IMR-90 (cell line): Measurements from ENCODE around the gene MRPL20. TPM values are rescaled to one million over a fixed set of nuclear protein-coding genes. Genes with fewer than 3 reads are reported as not detected.

Experiments
- ATAC-seq: fragments of 200-7000 bp; cut with Tn5 transposase; 2 replicates; pipeline ENCODE4 v1.9.1; 2020; ENCODE audit warnings: low read depth, mild to moderate bottlenecking, moderate library complexity
- BruUV-seq: library from RNA; stranded (reverse); fragments of 400-500 nt; replicated peaks from 2 replicates; lab custom pipeline; 2021; lab: Mats Ljungman, UMichigan
- CTCF ChIA-PET: fragments of 300-600 bp; formaldehyde crosslinking; extraction: SDS; loops from one replicate; lab custom pipeline; 2021; ENCODE audit warnings: antibody characterized with exemption; lab: Yijun Ruan, JAX
- POLR2A ChIA-PET: fragments of 300-600 bp; sonication (Branson Sonifier 250); formaldehyde crosslinking; loops from one replicate; lab custom pipeline; 2022; ENCODE audit warnings: antibody characterized with exemption; ENCODE audit not compliant: unreplicated experiment; lab: Charles Lee
- DNase-seq: peaks from one replicate; pipeline ENCODE4 v3.0.0; 2013
- H2AFZ ChIP-seq: replicated peaks from 2 replicates; pipeline ENCODE3; 2013; ENCODE audit warnings: low read length, mild to moderate bottlenecking; ENCODE audit not compliant: poor library complexity
- H2AK5ac ChIP-seq: 2 replicates; pipeline ENCODE4 v1.6.1; 2013; ENCODE audit warnings: low read depth, low read length, inconsistent platforms
- H2AK9ac ChIP-seq: replicated peaks from 2 replicates; pipeline ENCODE3; 2013; ENCODE audit warnings: mild to moderate bottlenecking, low read depth, low read length, moderate library complexity; ENCODE audit not compliant: poor library complexity
- H2BK120ac ChIP-seq: 2 replicates; pipeline ENCODE4 v1.6.1; 2013; ENCODE audit warnings: low read depth, low read length, inconsistent platforms
- H2BK15ac ChIP-seq: 3 replicates; pipeline ENCODE4 v1.6.1; 2013; ENCODE audit warnings: low read depth, low read length, inconsistent platforms
- H2BK20ac ChIP-seq: 2 replicates; pipeline ENCODE4 v1.6.1; 2013; ENCODE audit warnings: low read depth, mild to moderate bottlenecking, inconsistent platforms, low read length, moderate library complexity
- H2BK5ac ChIP-seq: 2 replicates; pipeline ENCODE4 v1.6.1; 2013; ENCODE audit warnings: mild to moderate bottlenecking, low read depth, low read length, inconsistent platforms; ENCODE audit not compliant: poor library complexity, severe bottlenecking
- H3K14ac ChIP-seq: replicated peaks from 2 replicates; pipeline ENCODE4 v1.6.1; 2013; ENCODE audit warnings: low read depth, low read length, inconsistent platforms
- H3K18ac ChIP-seq: 2 replicates; pipeline ENCODE4 v1.6.1; 2013; ENCODE audit warnings: low read depth, low read length, control low read depth
- H3K23ac ChIP-seq: 2 replicates; pipeline ENCODE4 v1.6.1; 2013; ENCODE audit warnings: low read depth, low read length, inconsistent platforms
- H3K27ac ChIP-seq: 2 replicates; pipeline ENCODE4 v1.5.1; 2013; ENCODE audit warnings: mild to moderate bottlenecking, control low read depth, low read length; ENCODE audit not compliant: insufficient read depth
- H3K27me3 ChIP-seq: 2 replicates; pipeline ENCODE4 v1.6.1; 2013; ENCODE audit warnings: low read length; ENCODE audit not compliant: control insufficient read depth, insufficient read depth
- H3K36me3 ChIP-seq: 2 replicates; pipeline ENCODE4 v1.6.1; 2013; ENCODE audit warnings: low read length, mixed read lengths; ENCODE audit not compliant: control insufficient read depth, insufficient read depth
- H3K4ac ChIP-seq: 2 replicates; pipeline ENCODE4 v1.6.1; 2013; ENCODE audit warnings: low read depth, low read length, inconsistent platforms
- H3K4me1 ChIP-seq: 2 replicates; pipeline ENCODE4 v1.6.1; 2013; ENCODE audit warnings: low read length, mixed read lengths; ENCODE audit not compliant: control insufficient read depth, insufficient read depth
- H3K4me2 ChIP-seq: 2 replicates; pipeline ENCODE4 v1.6.1; 2013; ENCODE audit warnings: low read depth, mild to moderate bottlenecking, control low read depth, low read length, moderate library complexity
- H3K4me3 ChIP-seq: 2 replicates; pipeline ENCODE4 v1.5.1; 2013; ENCODE audit warnings: low read depth, mild to moderate bottlenecking, control low read depth, low read length, moderate library complexity; ENCODE audit not compliant: insufficient read depth
- H3K56ac ChIP-seq: 2 replicates; pipeline ENCODE4 v1.6.1; 2013; ENCODE audit warnings: low read length, inconsistent platforms; ENCODE audit not compliant: insufficient read depth; ENCODE audit errors: extremely low read depth
- H3K79me1 ChIP-seq, 2 experiments: 2 replicates each; pipeline ENCODE4 v1.6.1; 2013; ENCODE audit warnings: low read length in 2 of 2, inconsistent platforms in 1 of 2, low read depth in 1 of 2
- H3K9ac ChIP-seq: 2 replicates; pipeline ENCODE4 v1.6.1; 2013; ENCODE audit warnings: low read depth, low read length, control low read depth
- H3K9me1 ChIP-seq: 2 replicates; pipeline ENCODE4 v1.6.1; 2013; ENCODE audit warnings: low read length, inconsistent platforms; ENCODE audit not compliant: insufficient read depth
- H3K9me3 ChIP-seq: 2 replicates; pipeline ENCODE4 v1.6.1; 2013; ENCODE audit warnings: low read length; ENCODE audit not compliant: control insufficient read depth, insufficient read depth
- H4K20me1 ChIP-seq: 2 replicates; pipeline ENCODE4 v1.6.1; 2013; ENCODE audit warnings: low read length, inconsistent platforms; ENCODE audit not compliant: insufficient read depth
- H4K5ac ChIP-seq: 2 replicates; pipeline ENCODE4 v1.6.1; 2013; ENCODE audit warnings: mild to moderate bottlenecking, low read depth, low read length, control low read depth
- H4K8ac ChIP-seq, 2 experiments: 2 replicates each; pipeline ENCODE4 v1.6.1; 2013; ENCODE audit warnings: low read depth in 2 of 2, low read length in 2 of 2, control low read depth in 1 of 2, inconsistent platforms in 1 of 2
- H4K91ac ChIP-seq: 2 replicates; pipeline ENCODE4 v1.6.1; 2013; ENCODE audit warnings: low read depth, low read length, inconsistent platforms; ENCODE audit not compliant: insufficient read depth
- BHLHE40 ChIP-seq: fragments of 150-350 bp; IDR thresholded peaks from 2 replicates; pipeline ENCODE4 v1.6.1; 2016; ENCODE audit warnings: mild to moderate bottlenecking, low read depth, low read length
- CHD1 ChIP-seq: IDR thresholded peaks from 2 replicates; pipeline ENCODE4 v1.6.1; 2012; ENCODE audit warnings: low read depth, low read length, improper control_type of control experiment
- FOS ChIP-seq: fragments of 150-350 bp; IDR thresholded peaks from 2 replicates; pipeline ENCODE4 v1.6.1; 2016; ENCODE audit warnings: low read depth, low read length
- MXI1 ChIP-seq: IDR thresholded peaks from 2 replicates; pipeline ENCODE4 v1.6.1; 2012; ENCODE audit warnings: low read depth, mild to moderate bottlenecking, low read length, moderate library complexity, borderline replicate concordance
- NFE2L2 ChIP-seq: fragments of 150-350 bp; IDR thresholded peaks from 2 replicates; pipeline ENCODE4 v1.6.1; 2016; ENCODE audit warnings: low read depth, mild to moderate bottlenecking, low read length
- POLR2A ChIP-seq: IDR thresholded peaks from 2 replicates; pipeline ENCODE4 v1.6.1; 2012; ENCODE audit warnings: mild to moderate bottlenecking, low read depth, low read length
- RAD21 ChIP-seq: IDR thresholded peaks from 2 replicates; pipeline ENCODE4 v1.6.1; 2012; ENCODE audit warnings: low read length, improper control_type of control experiment
- RCOR1 ChIP-seq: IDR thresholded peaks from 2 replicates; pipeline ENCODE4 v1.6.1; 2012; ENCODE audit warnings: mild to moderate bottlenecking, low read length, improper control_type of control experiment; ENCODE audit not compliant: insufficient replicate concordance
- RFX5 ChIP-seq: IDR thresholded peaks from 2 replicates; pipeline ENCODE4 v1.8.0; 2012; ENCODE audit warnings: low read depth, mild to moderate bottlenecking, low read length, moderate library complexity
- SMC3 ChIP-seq: fragments of 150-350 bp; IDR thresholded peaks from 2 replicates; pipeline ENCODE4 v1.6.1; 2016; ENCODE audit warnings: low read depth, mild to moderate bottlenecking, antibody characterized with exemption, low read length, moderate library complexity
- WGBS, 2 experiments: methylation state at CpG; one replicate each; pipeline versions ENCODE4 v1.1.5 to v1.1.7; 2013; ENCODE audit warnings: missing lambda C conversion rate in 2 of 2; ENCODE audit not compliant: insufficient read length in 1 of 2; ENCODE audit errors: extremely low coverage in 2 of 2; 5-methylcytosine and 5-hydroxymethylcytosine counted together
- dilution Hi-C: fragments of 300-500 bp; cut with HindIII; formaldehyde crosslinking; loops from one replicate; pipeline ENCODE4 v1.14.3; 2018; ENCODE audit warnings: low sequenced_read_pairs; ENCODE audit not compliant: unreplicated experiment
- in situ Hi-C: fragments of 300-500 bp; cut with MboI; formaldehyde crosslinking; loops from 3 replicates; pipeline ENCODE4 v1.14.3; 2019; ENCODE audit warnings: low sequenced_read_pairs, inconsistent platforms, mixed read lengths
- intact Hi-C: fragments of 100-400 bp; cut with micrococcal nuclease; formaldehyde crosslinking; loops from 2 replicates; pipeline ENCODE4 v1.10.0; 2022
- polyA plus RNA-seq, 3 experiments: library from polyadenylated mRNA; depleted of rRNA; stranded (reverse); fragments of >200 nt; gene quantifications; 2 replicates each; pipeline ENCODE4 v1.2.3, GENCODE V29; 2012; ENCODE audit warnings: low replicate concordance in 1 of 3
- total RNA-seq: library from RNA; depleted of rRNA; stranded (reverse); fragments of >200 nt; gene quantifications from 2 replicates; pipeline ENCODE4 v1.2.3, GENCODE V29; 2012
- TF ChIP-seq, protein P1 (sequence below): conservative IDR thresholded peaks from 2 replicates; pipeline ENCODE4 v1.5.1; 2012; ENCODE audit warnings: mild to moderate bottlenecking, low read depth, low read length, improper control_type of control experiment

The MRPL20 gene
- total and polyA plus RNA-seq, 2 of the 4 experiments (the other 2 are of a cell fraction) = 141 to 157 TPM

DNA sequence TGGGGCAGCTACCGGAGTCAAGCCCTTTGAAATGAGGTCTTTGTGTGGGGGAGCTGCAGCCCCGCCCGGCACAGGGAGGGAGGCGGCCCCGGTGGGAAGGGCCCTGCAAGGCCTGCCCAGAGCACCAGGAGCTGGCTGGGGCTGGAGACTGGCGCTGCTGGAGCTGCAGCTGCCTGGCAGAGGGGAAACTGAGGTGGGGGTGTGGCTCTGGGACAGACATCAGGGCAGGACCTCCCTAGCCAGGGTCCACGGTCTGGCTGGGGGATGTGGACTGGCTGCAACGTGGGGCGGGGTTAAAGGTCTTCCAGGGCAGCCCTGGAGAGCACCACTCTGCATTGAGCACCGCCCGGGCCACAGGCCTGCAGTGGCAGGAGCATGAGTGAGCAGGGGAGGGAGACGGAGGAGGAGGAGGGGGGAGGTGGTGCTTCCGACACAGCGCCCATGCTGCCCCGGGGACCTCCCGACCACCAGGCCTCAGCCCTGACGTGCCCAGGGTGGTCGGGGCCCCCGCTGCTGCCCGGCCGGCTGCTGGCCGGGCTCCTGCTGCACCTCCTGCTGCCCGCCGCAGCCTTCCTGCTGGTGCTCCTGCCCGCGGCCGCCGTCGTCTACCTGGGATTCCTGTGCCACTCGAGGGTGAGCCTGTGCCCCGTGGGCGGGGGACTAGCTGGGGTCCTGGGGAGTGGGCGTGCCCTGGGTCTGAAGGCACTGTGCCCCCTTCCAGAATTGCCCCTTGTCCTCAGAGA lies 18.8 kb upstream of the MRPL20 start:
- dilution Hi-C loops (no loop called here), in situ Hi-C loops (no loop called here), intact Hi-C loops (no loop called here)
- Histone ChIP-seq H3K79me1 (no peaks in the 10 kb centered on the region), H3K14ac (no peak overlapping the region), H4K5ac (no peak overlapping the region), H3K56ac (no peak overlapping the region), H3K27ac (no peak overlapping the region), H3K18ac (no peak overlapping the region), H3K4me2 (no peak overlapping the region), H3K9me3 (no peaks in the 10 kb centered on the region), H3K4me3 (no peak overlapping the region), H2BK20ac (no peak overlapping the region), H3K27me3 (no peaks in the 10 kb centered on the region), H3K9ac (no peak overlapping the region), H3K23ac (no peak overlapping the region), H2AK5ac (no peak overlapping the region), H4K91ac (no peak overlapping the region), H2BK15ac (no peak overlapping the region), H2BK5ac (no peak overlapping the region), H2BK120ac (no peak overlapping the region), H3K36me3 (no peaks in the 10 kb centered on the region), H3K4ac (no peak overlapping the region), H4K8ac (no peak overlapping the region), H2AK9ac (peak overlapping the region; percentile 3), H4K20me1 (no peaks in the 10 kb centered on the region), H2AFZ (no peak overlapping the region), H3K4me1 (peaks cover 12% of the 10 kb centered on the region), H3K9me1 (no peaks in the 10 kb centered on the region)
- ChIA-PET CTCF (interaction anchor here (1.3 kb wide), 1 partner anchor 15 kb away, joined by 4 read pairs; no protein-coding TSS in a partner anchor), POLR2A (no interaction called here)
- no TSS peak for BruUV-seq
- DNase-seq (no peak), ATAC-seq (no peak)
- TF ChIP-seq RCOR1 (no peak), FOS (no peak), SMC3 (no peak), RFX5 (no peak), NFE2L2 (no peak), MXI1 (no peak), BHLHE40 (no peak), CHD1 (no peak), POLR2A (no peak), RAD21 (no peak)
- TF ChIP-seq, protein P1, sequence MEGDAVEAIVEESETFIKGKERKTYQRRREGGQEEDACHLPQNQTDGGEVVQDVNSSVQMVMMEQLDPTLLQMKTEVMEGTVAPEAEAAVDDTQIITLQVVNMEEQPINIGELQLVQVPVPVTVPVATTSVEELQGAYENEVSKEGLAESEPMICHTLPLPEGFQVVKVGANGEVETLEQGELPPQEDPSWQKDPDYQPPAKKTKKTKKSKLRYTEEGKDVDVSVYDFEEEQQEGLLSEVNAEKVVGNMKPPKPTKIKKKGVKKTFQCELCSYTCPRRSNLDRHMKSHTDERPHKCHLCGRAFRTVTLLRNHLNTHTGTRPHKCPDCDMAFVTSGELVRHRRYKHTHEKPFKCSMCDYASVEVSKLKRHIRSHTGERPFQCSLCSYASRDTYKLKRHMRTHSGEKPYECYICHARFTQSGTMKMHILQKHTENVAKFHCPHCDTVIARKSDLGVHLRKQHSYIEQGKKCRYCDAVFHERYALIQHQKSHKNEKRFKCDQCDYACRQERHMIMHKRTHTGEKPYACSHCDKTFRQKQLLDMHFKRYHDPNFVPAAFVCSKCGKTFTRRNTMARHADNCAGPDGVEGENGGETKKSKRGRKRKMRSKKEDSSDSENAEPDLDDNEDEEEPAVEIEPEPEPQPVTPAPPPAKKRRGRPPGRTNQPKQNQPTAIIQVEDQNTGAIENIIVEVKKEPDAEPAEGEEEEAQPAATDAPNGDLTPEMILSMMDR = no peak
- 68% methylated on average over 10 of the region's 33 CpGs; no CpG with 5 or more reads in 1 of the 2 experiments for whole genome bisulfite sequencing, 2 experiments
